ENCODE data around the gene PPP6R2.

GRCh38 chr22:50327711-50328019, 15.5 kb upstream of the PPP6R2 start:
- TF ChIP-seq, protein P1, sequence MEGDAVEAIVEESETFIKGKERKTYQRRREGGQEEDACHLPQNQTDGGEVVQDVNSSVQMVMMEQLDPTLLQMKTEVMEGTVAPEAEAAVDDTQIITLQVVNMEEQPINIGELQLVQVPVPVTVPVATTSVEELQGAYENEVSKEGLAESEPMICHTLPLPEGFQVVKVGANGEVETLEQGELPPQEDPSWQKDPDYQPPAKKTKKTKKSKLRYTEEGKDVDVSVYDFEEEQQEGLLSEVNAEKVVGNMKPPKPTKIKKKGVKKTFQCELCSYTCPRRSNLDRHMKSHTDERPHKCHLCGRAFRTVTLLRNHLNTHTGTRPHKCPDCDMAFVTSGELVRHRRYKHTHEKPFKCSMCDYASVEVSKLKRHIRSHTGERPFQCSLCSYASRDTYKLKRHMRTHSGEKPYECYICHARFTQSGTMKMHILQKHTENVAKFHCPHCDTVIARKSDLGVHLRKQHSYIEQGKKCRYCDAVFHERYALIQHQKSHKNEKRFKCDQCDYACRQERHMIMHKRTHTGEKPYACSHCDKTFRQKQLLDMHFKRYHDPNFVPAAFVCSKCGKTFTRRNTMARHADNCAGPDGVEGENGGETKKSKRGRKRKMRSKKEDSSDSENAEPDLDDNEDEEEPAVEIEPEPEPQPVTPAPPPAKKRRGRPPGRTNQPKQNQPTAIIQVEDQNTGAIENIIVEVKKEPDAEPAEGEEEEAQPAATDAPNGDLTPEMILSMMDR (conservative IDR thresholded peaks at IDR 0.05 in 1 of 2, IDR thresholded peaks at IDR 0.05 in 1 of 2; ENCODE audit: low read depth in 1 of 2, low read length in 2 of 2) = no peak
- TF ChIP-seq EZH2 (IDR thresholded peaks at IDR 0.05; ENCODE audit: low read length, missing control alignments) = no peak
